Adrenal gland (tissue), 12 donors: ENCODE measurements around the gene ST6GALNAC4. TPM values are rescaled to one million over a fixed set of nuclear protein-coding genes. Genes with fewer than 3 reads are reported as not detected.

Source experiments
- DNase-seq, 7 donors: peaks; one replicate each; pipeline ENCODE4 v3.0.0-alpha.2; 2019 to 2020
- H3K27ac ChIP-seq, 5 donors: fragments of 200-600 bp; sonication (generic) in 4 of 5; 1 replicate in 3 of 5; 2 replicates in 2 of 5; pipeline versions ENCODE4 v1.5.1 to v1.8.0; 2016 to 2020; ENCODE audit warnings: mild to moderate bottlenecking in 1 of 5
- H3K27me3 ChIP-seq: fragments of 200-600 bp; 2 replicates; pipeline ENCODE4 v1.8.0; 2021
- H3K36me3 ChIP-seq, 2 donors: fragments of 200-600 bp; replicated peaks in 1 of 2; 1 replicate in 1 of 2; 2 replicates in 1 of 2; pipeline versions ENCODE4 v1.5.1 to v1.8.0; 2018 to 2022
- H3K4me1 ChIP-seq, 2 donors: fragments of 200-600 bp; replicated peaks in 1 of 2; 1 replicate in 1 of 2; 2 replicates in 1 of 2; pipeline versions ENCODE4 v1.5.1 to v1.8.0; 2018 to 2021
- H3K4me3 ChIP-seq, 4 donors: fragments of 200-600 bp; sonication (generic) in 3 of 4; one replicate each; pipeline ENCODE4 v1.5.1; 2016 to 2018
- H3K9me3 ChIP-seq, 3 donors: fragments of 200-600 bp; sonication (generic) in 1 of 3; replicated peaks in 1 of 3; 1 replicate in 2 of 3; 2 replicates in 1 of 3; pipeline versions ENCODE4 v1.5.1 to v1.8.0; 2016 to 2021
- POLR2A ChIP-seq, 2 donors: fragments of 450-650 bp; IDR thresholded peaks; one replicate each; pipeline ENCODE4 v1.6.1; 2017; ENCODE audit warnings: antibody characterized with exemption in 2 of 2, mild to moderate bottlenecking in 2 of 2, moderate library complexity in 1 of 2
- WGBS, 4 donors: extraction: QIAGEN DNeasy Blood & Tissue Kit in 2 of 4; methylation state at CpG; one replicate each; pipeline versions ENCODE4 v1.1.5 to v1.1.7; 2013 to 2017; 5-methylcytosine and 5-hydroxymethylcytosine counted together
- intact Hi-C, 2 donors: fragments of 100-400 bp; cut with DNase I; formaldehyde crosslinking; loops; one replicate each; pipeline versions ENCODE4 v1.14.1 to v1.15.0; 2022 to 2023
- polyA plus RNA-seq, 3 donors: library from polyadenylated mRNA; stranded (reverse); fragments of 200-250 nt in 2 of 3; fragments of 350-450 nt in 1 of 3; fragmentation: Illumina TruSeq in 1 of 3; extraction: RNeasy Lipid Tissue Mini Kit (QIAGEN cat#74804) in 1 of 3; gene quantifications; one replicate each; pipeline ENCODE4 v1.2.3, GENCODE V29; 2013 to 2014
- total RNA-seq, 9 donors: library from RNA; depleted of rRNA in 4 of 9; stranded (reverse); fragments of >200 nt in 4 of 9; fragments of 120-200 nt in 1 of 9; fragmentation: NEBNext Ultra II Directional in 1 of 9; extraction: Animal tissue kit (Norgen Biotek cat#: 25700) in 1 of 9; gene quantifications; one replicate each; pipeline versions ENCODE4 v1.1.0 to v1.2.4, GENCODE V29; 2013 to 2023
- TF ChIP-seq, protein P1 (sequence below), 6 experiments: fragments of 450-650 bp in 4 of 6; fragments of 200-600 bp in 2 of 6; sonication (generic) in 1 of 6; IDR thresholded peaks; 1 replicate in 5 of 6; 2 replicates in 1 of 6; pipeline versions ENCODE4 v1.5.1 to v1.8.0; 2016 to 2021; ENCODE audit warnings: antibody characterized with exemption in 6 of 6, mild to moderate bottlenecking in 2 of 6, moderate library complexity in 1 of 6
- donor health status: healthy with polysubstance abuse.
- donor health status: Bipolar disorder and iron deficiency.
- donor health status: DM: yes; HTN: yes; CAD: no.
- donor health status: DM: no; HTN: no; CAD: no.
- donor health status: DM: no; HTN: no; CAD: no.
- donor health status: DM: yes; HTN: yes; CAD: no.

The ST6GALNAC4 gene
- total and polyA plus RNA-seq, 12 donors, result 5.3 to 65.7 (median 14.7) TPM

DNA sequence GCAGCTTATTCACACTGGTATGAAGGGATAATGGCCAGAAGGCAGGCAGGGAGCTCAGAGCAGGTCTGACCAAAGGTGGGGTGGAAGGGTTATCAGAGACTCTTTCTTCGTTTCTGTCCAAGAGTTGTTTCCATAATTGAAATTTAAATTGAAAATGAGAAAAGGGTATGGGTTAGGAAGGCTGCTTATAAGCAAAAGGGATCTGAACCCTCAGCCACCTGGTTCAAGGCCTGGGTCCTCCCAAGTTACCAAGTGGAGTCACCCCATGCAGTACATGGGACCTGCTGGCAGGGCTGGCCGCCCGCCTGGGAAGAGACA is 46.2 kb upstream of the ST6GALNAC4 start:
- peak in 5 of 7 donors; percentile 72 to 84 (median 77) for DNase-seq
- Histone ChIP-seq H3K4me1 (peaks cover 71 to 83% of the 10 kb centered on the region in 2 donors), H3K27me3 (no peaks in the 10 kb centered on the region), H3K9me3 (no peaks in the 10 kb centered on the region), H3K27ac (peak overlapping the region; percentile 57 to 95 (median 91)), H3K36me3 (no peaks in the 10 kb centered on the region), H3K4me3 (no peak overlapping the region)
- intact Hi-C loops, result no loop called here
- TF ChIP-seq, protein P1, sequence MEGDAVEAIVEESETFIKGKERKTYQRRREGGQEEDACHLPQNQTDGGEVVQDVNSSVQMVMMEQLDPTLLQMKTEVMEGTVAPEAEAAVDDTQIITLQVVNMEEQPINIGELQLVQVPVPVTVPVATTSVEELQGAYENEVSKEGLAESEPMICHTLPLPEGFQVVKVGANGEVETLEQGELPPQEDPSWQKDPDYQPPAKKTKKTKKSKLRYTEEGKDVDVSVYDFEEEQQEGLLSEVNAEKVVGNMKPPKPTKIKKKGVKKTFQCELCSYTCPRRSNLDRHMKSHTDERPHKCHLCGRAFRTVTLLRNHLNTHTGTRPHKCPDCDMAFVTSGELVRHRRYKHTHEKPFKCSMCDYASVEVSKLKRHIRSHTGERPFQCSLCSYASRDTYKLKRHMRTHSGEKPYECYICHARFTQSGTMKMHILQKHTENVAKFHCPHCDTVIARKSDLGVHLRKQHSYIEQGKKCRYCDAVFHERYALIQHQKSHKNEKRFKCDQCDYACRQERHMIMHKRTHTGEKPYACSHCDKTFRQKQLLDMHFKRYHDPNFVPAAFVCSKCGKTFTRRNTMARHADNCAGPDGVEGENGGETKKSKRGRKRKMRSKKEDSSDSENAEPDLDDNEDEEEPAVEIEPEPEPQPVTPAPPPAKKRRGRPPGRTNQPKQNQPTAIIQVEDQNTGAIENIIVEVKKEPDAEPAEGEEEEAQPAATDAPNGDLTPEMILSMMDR (IDR thresholded peaks at IDR 0.05), result no peak
- no peak for TF ChIP-seq POLR2A (IDR thresholded peaks at IDR 0.05)
- 23 to 53% (median 33%) methylated on average over 2 to 3 of the region's 3 CpGs for WGBS, 4 donors

DNA sequence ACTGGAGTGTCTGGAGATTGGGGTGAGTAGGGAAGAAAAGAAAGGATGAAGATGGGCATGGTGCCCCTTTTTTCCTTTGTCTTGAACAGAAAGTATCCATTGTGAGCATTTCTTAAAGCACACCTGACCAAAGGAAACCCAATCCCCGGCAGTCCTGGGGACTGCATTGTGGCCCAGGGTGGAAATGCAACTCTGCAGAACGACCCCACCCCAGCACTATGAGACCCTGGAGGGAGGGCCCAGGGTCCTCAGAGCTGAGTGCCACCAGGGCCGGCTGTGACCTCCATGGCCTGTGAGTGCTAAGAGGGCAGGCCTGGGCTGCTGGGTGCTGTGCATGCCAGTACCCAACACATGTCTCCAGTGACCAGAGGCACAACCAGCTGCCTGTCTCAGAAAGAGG is 45.4 kb upstream of the ST6GALNAC4 start:
- intact Hi-C loops, result no loop called here
- Histone ChIP-seq H3K4me1 (peaks cover 65 to 76% of the 10 kb centered on the region in 2 donors), H3K36me3 (no peaks in the 10 kb centered on the region), H3K27me3 (no peaks in the 10 kb centered on the region), H3K27ac (peak overlapping the region; percentile 57 to 95 (median 75)), H3K9me3 (no peaks in the 10 kb centered on the region), H3K4me3 (no peak overlapping the region)
- DNase-seq, result no peak
- TF ChIP-seq, protein P1 (IDR thresholded peaks at IDR 0.05), result no peak
- no peak for TF ChIP-seq POLR2A (IDR thresholded peaks at IDR 0.05)
- WGBS, 4 donors, result 44 to 57% (median 55%) methylated on average over 2 to 3 of the region's 3 CpGs

DNA sequence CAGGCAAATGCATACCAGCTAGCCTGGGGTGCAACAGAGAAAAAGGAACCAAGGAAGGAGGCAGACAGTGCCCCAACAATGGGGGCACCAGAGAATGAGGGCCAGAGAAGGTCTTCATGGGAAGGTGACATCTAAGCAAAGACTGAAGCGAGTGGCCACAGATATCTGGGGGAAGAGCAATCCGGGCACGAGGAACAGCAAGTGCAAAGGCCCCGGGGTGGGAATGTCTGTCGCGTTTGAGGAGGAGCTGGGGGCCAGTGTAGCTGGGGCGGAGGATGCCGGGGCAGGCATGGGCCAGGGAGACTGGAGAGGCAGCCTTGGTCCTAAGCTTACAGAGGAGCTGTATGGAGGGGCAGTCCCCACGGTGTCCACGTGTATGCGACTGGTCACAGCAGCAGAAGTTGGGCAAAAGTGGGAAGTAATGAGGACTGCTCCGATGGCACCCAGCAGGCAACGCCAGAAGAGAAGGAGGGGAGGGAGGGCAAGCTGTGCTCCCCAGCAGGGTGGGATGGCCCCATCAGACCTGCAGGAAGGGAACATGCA is 44.8 kb upstream of the ST6GALNAC4 start:
- Histone ChIP-seq H3K4me3 (no peak overlapping the region), H3K4me1 (peaks cover 59 to 70% of the 10 kb centered on the region in 2 donors), H3K27me3 (no peaks in the 10 kb centered on the region), H3K27ac (peak overlapping the region; percentile 57 to 95 (median 75)), H3K9me3 (no peaks in the 10 kb centered on the region), H3K36me3 (no peaks in the 10 kb centered on the region)
- TF ChIP-seq, protein P1 (IDR thresholded peaks at IDR 0.05), result no peak
- no peak for TF ChIP-seq POLR2A (IDR thresholded peaks at IDR 0.05)
- no peak for DNase-seq
- intact Hi-C loops, result no loop called here
- WGBS, 4 donors, result 87 to 97% (median 94%) methylated on average over 13 of the region's 13 CpGs

DNA sequence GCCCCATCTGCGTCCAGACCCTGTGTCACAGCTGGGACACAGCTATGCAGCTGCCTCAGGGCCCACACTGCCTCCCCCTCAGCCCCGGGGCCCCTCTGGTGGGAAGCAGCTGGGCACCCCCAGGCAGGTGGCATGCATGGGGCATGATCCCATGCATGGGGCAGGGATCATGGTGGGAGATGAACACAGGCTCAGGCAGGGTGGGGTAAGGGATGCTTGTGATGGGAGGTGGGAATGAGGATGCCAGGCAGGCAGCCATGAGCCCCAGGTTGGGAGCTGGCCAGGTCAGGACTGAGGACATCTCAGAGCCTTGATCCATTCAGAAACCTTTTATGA is 44.3 kb upstream of the ST6GALNAC4 start:
- intact Hi-C loops, result no loop called here
- TF ChIP-seq, protein P1 (IDR thresholded peaks at IDR 0.05), result no peak
- no peak for TF ChIP-seq POLR2A (IDR thresholded peaks at IDR 0.05)
- Histone ChIP-seq H3K4me3 (no peak overlapping the region), H3K27ac (peak overlapping the region in 4 of 5 donors; percentile 36 to 95 (median 85)), H3K36me3 (no peaks in the 10 kb centered on the region), H3K4me1 (peaks cover 54 to 65% of the 10 kb centered on the region in 2 donors), H3K27me3 (no peaks in the 10 kb centered on the region), H3K9me3 (no peaks in the 10 kb centered on the region)
- WGBS, 4 donors, result 81 to 100% (median 89%) methylated on average over 2 of the region's 2 CpGs; no CpG with 5 or more reads in 1 of the 4 donors
- no peak for DNase-seq
